AG04450 (cell line): ENCODE measurements around the gene MAN1C1. TPM values are rescaled to one million over a fixed set of nuclear protein-coding genes. Genes with fewer than 3 reads are reported as not detected.
"Not testable (repeated sequence)": the region's sequence is repeated elsewhere in the genome, so short reads cannot be mapped to it uniquely, and the experiment has no call there.

Source experiments
- CTCF ChIA-PET: fragments of 300-600, 350-600 bp; formaldehyde crosslinking; extraction: SDS; loops from one replicate; lab custom pipeline; 2022; ENCODE audit warnings: antibody characterized with exemption, inconsistent platforms; lab: Charles Lee
- POLR2A ChIA-PET: fragments of 350-600 bp; formaldehyde crosslinking; extraction: SDS; loops from one replicate; lab custom pipeline; 2021; ENCODE audit warnings: antibody characterized with exemption, inconsistent platforms; lab: Yijun Ruan, JAX
- DNase-seq: peaks from one replicate; pipeline ENCODE4 v3.0.0-alpha.2; 2011; ENCODE audit warnings: low read depth, low spot score
- H3K27ac ChIP-seq: one replicate; pipeline ENCODE4 v1.5.1; 2012; ENCODE audit warnings: low read depth, low read length, control low read depth
- H3K27me3 ChIP-seq: one replicate; pipeline ENCODE4 v1.6.0; 2012; ENCODE audit warnings: low read length; ENCODE audit not compliant: control insufficient read depth, insufficient read depth
- H3K4me3 ChIP-seq: 2 replicates; pipeline ENCODE4 v1.5.1; 2011; ENCODE audit warnings: mild to moderate bottlenecking, low read depth, low read length, control low read depth
- H3K9me3 ChIP-seq: 2 replicates; pipeline ENCODE4 v1.5.1; 2012; ENCODE audit warnings: low read length; ENCODE audit not compliant: control insufficient read depth, insufficient read depth
- CTCF ChIP-seq: IDR thresholded peaks from 2 replicates; pipeline ENCODE4 v1.5.1; 2011; ENCODE audit warnings: low read depth, low read length, control low read depth, inconsistent platforms
- polyA plus RNA-seq: library from polyadenylated mRNA; depleted of rRNA; stranded (reverse); fragments of >200 nt; gene quantifications from 2 replicates; pipeline ENCODE4 v1.2.3, GENCODE V29; 2011

Gene MAN1C1
- polyA plus RNA-seq, 1 experiment = 16.9 TPM

GRCh38 chr1:25661043-25661815 lies 44.6 kb downstream of the MAN1C1 start:
- ChIA-PET CTCF (interaction anchor here (1.0 kb wide), 1 partner anchor 336 kb away, joined by 3 read pairs; the partner anchor contains the start of gene PAFAH2), POLR2A (interaction anchor here (0.7 kb wide), 1 partner anchor 34 kb away, joined by 3 read pairs; no protein-coding TSS in a partner anchor)
- Histone ChIP-seq H3K4me3 (no peak overlapping the region), H3K9me3 (no peaks in the 10 kb centered on the region; the same call in 1 of the 2 replicates), H3K27ac (no peak overlapping the region), H3K27me3 (no peaks in the 10 kb centered on the region)
- TF ChIP-seq CTCF = no peak
- DNase-seq = no peak

- TF ChIP-seq CTCF = no peak
- Histone ChIP-seq H3K9me3 (no peaks in the 10 kb centered on the region; the same call in 1 of the 2 replicates), H3K27ac (no peak overlapping the region), H3K4me3 (no peak overlapping the region), H3K27me3 (peaks cover 3% of the 10 kb centered on the region)
- DNase-seq = no peak
- CTCF ChIA-PET = no interaction called here
- POLR2A ChIA-PET = no interaction called here
Measured at GRCh38 chr1:25662061-25662460, 45.5 kb downstream of the MAN1C1 start.

DNA sequence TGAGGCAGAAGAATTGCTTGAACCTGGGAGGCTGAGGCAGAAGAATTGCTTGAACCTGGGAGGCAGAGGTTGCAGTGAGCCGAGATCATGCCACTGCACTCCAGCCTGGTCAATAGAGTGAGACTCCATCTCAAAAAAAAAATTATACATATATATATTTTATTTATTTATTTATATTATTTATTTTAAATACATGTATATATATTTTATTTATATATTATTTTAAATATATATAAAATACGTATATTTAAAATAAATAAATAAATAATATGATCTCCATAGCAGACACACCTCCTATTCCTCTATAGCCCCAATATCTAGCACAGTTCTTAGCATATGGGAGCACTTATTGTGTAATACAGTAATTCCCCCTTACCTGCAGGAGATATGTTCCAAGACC lies 46.4 kb downstream of the MAN1C1 start:
- POLR2A ChIA-PET, H3K9me3 ChIP-seq, H3K27ac ChIP-seq, H3K4me3 ChIP-seq, CTCF ChIA-PET, H3K27me3 ChIP-seq, DNase-seq: not testable (repeated sequence)

GRCh38 chr1:25664357-25665199 lies 48.0 kb downstream of the MAN1C1 start:
- H3K4me3 ChIP-seq = no peak overlapping the region
- H3K27ac ChIP-seq = no peak overlapping the region
- ChIA-PET POLR2A (no interaction called here), CTCF (no interaction called here)
- H3K27me3 ChIP-seq = peaks cover 5% of the 10 kb centered on the region
- no peak for DNase-seq
- H3K9me3 ChIP-seq = no peaks in the 10 kb centered on the region
- TF ChIP-seq CTCF = no peak

- Histone ChIP-seq H3K4me3 (no peak overlapping the region), H3K27ac (no peak overlapping the region), H3K27me3 (peaks cover 5% of the 10 kb centered on the region), H3K9me3 (no peaks in the 10 kb centered on the region)
- no peak for DNase-seq
- no peak for TF ChIP-seq CTCF
- CTCF ChIA-PET = no interaction called here
- POLR2A ChIA-PET = no interaction called here
Measured at GRCh38 chr1:25666460-25666859, 49.9 kb downstream of the MAN1C1 start.
